Kasumi-1 (cell line): ENCODE data around the gene MOXD1.
A peak's percentile ranks its signal among the peaks of the same experiment; 100 is the strongest.

Experiments used
- DNase-seq, 2 experiments: peaks; one replicate each; lab custom pipeline; 2025; lab: John Stamatoyannopoulos, UW

MOXD1 gene

DNA sequence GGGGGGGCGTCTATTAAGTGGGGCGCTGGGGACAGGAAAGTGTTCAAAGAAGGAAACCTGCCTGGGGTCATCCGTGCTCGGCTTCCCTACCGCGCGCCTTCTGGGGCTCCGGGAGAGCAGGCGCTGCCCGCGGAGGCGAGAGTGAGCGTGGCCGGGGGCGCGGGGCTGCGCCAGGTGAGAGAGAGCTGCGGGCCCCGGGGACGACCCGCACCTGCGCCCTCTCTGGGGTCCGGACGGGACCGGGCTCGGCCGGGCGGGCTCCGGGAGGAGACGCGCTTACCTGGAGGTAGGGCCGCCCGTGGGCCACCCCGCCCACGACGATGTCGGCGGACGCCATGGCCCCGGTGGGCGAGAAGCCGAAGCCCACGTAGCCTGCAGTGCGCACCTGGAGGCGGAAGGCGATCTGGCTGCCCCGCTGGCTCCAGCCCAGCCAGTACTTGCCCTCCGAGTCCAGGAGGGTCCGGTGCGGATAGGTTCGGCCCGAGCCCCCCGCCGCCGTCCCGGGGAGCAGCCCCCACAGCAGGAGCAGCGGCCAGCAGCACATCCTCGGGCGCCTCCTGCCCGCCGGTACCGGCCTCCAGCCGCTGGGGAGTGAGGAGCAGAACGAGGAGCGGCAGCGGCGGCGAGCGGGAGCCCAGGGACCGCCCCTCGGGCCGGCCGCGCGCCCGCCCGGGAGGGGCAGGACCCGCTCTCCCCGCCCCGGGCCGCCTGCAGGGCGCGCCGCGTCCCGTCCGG lies at the start of gene MOXD1:
MOXD1 (minus strand) TSS at position 593 of the 735 bp plus-strand sequence; CDS start at position 544, 49 bp downstream.
- peak; percentile 21 to 39 for DNase-seq

DNA sequence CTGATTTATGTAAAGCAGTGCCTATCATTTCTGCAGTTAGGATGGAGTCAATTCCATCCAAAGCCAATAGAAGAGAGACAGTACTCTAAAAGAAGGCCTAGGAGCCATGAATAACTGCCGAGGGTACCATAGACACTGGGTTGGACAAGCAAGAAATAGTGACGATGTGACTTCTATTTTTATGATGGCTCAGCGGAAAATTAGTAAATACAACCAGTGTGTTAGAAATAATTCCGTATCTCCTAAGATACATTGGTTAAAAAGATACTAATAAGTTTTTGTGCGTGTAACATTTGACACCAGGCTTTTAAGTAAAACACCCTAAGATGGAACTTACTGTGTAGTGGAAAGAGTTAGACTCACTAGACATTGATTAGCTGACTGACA lies 45.6 kb upstream of the MOXD1 start:
- DNase-seq = no peak

DNA sequence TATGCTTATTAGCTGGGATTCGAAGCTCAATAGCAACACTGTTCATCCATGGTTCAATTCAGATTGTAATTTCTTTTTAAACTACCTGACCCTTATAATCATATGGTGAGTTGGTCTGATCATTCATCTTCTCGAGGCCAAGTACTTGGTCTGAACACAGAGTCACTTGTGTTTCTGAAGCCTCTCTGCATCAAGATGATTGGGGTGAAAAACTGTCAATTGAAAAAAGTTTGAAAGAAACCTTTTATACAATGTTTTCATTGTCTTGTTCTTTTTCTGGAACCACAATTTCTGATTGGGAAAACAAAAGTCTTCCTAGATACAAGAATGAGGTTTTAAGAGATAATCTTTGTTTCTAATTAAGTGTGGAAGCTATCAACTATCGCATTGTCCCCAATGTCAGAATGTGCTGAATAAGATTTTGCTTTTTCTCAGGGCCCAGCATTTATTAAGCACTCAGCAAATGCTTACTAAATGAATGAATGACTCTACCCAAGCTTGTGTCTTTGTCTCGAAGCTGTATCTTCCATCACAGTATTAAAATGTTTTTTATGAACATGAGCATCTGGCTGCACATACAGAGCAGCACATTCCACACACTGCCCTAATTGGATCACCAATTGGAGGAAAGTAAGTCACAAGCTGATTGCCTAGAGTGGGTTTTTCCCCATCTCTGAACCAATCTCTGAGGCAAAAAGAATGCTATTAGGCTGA lies 45.0 kb upstream of the MOXD1 start:
- no peak for DNase-seq

DNA sequence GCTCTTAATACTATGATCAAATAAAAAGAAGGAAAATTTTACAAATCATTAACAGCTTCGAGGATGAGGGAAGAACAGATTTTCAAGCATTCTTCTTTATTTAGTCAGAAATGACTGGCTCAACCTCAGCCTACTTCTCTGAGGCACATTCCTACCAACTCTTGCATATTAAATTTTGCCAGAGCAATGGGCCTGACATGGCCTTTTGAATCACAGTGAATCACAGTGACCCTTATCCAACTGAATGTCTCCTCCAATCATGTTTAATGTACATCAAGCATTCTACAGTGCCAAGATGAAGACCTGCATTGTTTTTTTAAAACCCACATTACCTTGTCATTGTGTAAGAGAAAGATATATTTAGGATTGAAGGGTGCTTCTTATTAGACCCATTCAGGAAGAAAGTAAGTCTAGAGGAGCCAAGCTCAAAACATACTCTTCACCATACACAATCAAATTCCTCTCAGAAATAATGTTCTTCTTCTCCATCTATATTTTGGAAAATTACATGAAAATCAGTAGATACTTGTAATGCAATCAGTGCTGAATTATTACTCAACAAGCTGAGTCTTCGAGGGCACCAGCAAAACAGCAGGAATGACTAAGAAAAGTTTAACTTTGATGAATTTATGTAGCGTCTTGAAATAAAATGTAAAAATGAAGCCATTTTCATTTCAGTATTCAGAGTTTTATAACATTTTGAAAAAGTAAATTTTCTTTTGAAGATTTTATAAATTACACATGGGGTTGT lies 44.1 kb upstream of the MOXD1 start:
- DNase-seq = no peak

DNA sequence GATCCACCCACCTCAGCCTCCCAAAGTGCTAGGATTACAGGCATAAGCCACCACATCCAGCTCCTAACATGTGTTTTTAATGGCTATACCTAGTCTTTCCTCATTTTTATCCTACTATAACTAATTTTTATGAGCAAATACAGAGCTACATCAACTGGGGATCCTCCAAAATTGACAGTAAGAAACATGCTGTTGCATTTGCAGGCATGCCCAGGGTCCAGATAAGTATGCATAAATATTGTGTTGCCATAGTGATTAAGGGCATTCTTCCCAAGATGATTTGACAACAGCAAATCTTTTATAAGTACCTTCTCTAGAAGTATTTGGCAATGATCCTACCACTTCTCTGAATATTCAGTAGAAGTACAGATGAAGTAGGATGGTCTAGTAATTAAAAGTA lies 41.9 kb upstream of the MOXD1 start:
- DNase-seq = no peak

DNA sequence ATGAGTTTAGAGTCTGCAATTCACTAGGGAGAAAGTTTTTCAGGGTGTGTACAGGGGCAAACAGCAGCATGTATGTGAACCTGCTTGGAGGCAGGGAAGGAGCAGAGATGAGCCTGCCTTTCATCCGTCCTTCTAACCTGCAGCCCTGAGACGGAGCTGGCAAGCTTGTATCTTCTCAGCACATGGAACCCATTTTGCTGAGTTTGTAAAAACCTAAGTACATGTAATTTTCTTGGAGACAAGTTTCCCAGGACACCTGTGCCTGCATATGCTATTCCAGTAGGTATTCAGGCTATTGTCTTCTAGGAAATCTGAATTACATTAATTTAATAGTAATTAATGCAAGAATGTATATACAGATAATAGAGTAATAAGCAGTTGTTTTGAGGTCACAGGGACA lies 28.8 kb upstream of the MOXD1 start:
- DNase-seq = no peak

DNA sequence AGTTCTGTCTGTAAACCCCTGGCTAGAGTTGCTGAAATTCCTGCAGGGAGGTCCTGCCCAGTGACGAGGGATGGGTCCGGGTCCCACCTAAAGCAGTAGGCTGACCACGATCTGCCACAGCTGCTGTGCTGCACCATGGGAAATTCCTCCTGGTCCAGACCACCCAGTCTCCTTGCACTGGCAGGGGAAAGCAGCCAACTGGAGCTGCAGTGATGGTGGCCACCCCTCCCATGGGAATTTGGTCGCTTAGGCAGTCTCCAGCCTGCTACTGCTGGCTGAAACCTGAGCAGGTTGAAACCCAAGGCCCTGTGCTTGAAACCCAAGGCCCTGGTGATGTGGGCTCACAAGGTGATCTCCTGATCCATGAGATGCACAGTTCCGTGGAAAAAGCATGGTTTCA lies 23.9 kb upstream of the MOXD1 start:
- no peak for DNase-seq

DNA sequence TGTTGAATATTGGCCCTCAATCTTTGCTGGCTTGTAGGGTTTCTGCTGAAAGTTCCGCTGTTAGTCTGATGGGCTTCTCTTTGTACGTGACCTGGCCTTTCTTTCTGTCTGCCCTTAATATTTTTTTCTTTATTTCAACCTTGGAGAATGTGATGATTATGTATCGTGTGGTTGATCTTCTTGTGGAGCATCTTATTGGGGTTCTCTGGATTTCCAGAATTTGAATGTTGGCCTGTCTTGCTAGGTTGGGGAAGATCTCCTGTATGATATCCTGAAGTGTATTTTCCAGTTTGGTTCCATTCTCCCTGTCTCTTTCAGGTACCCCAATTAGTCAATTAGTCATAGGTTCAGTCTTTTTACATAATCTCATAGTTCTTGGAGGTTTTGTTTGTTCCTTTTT lies 22.6 kb upstream of the MOXD1 start:
- DNase-seq = no peak

DNA sequence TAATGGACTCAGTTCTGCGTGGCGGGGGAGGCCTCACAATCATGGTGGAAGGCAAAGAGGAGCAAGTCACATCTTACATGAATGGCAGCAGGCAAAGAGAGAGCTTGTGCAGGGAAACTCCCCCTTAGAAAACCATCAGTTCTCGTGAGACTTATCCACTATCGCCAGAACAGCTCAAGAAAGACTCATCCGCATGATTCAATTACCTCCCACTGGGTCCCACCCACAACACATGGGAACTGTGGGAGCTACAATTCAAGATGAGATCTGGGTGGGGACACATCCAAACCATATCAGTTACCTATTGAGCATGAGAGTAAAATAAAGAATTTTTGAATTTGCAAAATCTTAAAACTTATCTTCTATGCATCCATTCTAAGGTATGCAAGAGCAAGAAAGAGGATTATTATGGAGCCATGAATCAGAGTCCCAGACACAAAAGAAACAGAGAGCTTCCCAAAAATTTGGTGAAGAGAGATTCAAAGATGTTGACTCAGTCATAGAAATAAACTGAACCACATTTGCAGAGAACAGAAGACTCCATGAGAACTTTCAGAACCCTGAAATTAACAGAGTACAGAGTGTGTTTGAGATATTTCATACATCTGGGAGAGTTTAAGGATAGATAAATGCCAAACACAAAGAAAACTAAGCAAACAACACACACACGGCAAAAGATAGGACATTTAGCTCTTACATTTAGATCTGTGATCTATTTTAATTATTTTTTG lies 17.1 kb upstream of the MOXD1 start:
- DNase-seq = no peak

DNA sequence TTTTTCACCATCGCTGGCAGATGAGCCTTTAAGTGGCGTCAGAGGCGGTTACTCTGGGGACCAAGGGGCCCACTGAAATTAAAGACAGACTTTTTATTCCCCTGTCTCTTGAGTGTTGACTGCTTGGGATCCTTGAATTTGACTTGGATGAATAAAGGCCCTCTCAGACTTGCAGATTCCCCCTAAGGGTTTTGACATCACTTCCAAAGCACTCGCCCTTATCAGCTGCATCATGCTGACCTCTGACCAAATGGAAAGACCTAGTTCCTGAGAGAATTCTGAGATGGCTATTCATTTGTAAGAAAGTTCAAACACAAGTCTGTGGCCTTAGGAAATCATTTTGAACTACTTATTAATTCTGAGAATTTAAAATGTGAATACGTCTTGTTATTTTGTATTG lies 13.5 kb upstream of the MOXD1 start:
- no peak for DNase-seq

DNA sequence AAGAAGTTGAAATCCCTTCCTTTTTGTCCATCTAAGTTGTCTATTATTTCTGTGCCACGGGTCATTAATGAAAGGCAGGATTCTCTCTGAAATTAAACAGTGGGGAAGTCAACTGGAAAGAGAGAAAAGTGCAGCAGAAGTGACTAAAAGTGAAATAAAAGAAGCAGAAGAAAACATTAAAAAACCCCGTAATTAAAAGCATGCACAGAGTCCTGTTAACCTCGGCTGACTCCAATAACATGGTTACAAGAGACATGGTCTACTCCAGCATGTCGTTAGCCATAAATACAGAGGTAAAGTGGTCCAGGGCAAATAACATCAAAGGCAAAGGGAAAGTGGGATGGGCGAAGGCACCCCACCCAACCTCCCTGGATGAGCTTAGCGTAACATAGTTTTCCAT lies 13.0 kb upstream of the MOXD1 start:
- no peak for DNase-seq

DNA sequence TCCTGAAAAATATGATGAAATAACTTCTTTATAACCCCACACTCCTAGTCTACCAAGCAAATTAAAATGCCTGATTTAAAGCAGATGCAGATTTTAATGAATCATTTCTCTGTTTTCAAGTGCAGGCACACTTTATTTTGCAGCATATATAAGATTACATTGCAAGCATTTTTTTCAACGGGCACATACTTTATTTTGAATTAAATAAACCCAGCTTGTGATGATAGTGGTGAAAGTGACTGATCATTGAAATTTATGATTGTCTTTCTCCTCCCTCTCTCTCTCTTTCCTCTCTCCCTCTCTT lies 12.2 kb upstream of the MOXD1 start:
- DNase-seq = no peak

DNA sequence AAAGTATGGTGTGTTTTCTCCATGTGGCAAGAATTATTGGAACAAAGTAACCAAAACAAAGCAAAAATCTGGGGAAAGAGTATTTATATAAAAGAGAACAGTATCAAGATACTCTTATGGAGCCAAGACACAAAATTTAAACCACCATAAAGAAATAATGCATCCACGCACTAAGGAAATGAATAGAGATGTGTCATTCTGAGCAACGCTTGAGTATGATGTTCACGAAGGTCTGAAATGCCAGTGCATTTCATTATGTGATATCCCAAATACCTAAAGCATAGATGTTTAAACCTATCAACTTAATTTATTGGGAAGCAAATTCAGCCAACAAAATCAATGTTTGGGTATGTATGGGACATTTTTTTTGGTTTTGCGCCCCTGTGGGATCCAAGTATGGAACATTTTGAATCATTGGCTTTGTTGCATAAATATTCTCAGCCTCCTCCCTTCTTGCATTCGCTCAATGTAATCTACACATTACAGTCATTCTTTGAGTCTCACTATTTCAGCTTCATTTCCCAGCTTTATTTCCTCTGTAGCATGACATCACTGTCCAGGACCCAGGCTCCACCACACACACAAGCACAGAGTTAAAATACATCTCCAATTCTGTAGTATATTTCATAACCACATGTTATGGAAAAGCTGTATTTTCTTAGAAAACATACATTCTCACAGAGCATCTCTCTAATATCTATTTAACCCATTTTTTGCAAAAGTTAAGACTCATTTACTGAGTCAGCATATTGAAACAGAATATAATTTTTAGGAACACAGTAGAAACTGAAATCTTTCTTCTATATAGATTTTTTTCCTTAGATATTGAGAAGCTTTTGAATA lies 11.6 kb upstream of the MOXD1 start:
- no peak for DNase-seq

DNA sequence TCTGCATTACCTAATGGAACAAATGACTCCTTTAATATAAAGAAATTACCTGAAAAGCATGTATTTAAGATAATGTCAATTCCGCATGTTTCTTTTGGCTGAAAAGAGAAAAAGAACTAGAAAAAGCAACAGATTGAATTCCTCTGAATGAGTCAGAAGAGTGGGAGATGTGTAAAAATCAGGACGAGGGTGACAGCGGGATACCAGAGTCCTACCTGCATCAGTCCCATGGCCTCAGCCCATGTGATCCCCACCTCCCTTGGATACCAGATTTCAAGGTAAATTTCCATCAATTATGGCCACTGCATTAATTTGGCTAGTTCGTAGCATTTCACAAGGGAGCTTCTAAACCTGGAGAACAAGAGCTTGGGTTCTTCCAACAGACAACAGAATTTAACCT lies 10.0 kb upstream of the MOXD1 start:
- DNase-seq = no peak

DNA sequence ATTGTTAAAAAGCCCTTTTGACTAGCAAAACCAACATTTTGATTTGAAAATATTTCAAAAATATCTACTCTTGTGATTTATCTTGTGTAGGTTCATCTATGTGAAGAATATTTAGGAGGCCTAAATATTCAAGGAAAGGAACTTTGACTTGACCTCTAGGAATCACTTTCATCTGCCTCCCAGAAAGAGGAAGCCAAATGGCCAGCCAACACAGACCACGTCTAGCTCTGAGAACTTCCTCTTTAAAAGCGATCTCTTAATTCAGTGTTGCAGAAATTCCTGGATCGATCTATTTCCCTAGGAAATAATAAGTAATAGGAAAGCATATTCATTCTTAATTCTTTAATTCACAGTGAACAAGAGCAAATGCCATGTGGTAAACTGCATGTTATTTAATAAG lies 9.6 kb upstream of the MOXD1 start:
- DNase-seq = peak; percentile 53 to 68

DNA sequence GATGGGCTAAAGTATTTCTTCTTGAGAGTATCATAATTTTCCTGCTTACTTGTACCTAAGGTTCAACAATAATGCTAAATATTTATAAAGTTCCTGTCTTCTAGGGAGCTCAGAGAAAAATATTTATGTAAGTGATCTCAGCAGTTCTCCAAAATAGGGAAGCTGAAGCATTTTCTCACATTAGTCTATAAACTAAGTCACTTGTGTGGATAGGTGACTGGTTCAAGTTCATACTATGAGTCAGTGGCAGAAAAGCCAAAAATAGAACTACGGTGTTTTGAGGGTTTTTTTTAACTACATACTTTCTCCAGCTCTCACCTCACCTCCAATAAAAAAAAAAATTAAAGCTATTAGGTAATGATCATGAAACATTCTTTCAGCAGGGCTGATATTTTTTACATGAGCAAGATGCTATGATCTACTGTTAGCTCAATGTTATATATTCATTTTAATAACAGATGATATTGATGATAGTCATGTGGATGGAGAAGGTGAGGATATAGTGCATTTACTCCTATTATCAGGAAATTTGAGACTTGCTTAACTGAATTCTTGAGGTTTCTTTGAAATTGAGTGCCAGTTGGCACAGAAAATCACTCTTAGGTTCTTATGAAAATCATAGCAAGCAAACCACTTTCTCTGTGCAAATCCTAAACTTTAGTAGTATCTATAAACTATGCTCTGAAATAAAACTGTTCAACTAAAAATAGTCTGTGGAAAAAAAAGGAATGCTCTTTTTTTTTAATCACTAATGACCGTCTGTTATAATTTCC lies 4.1 kb upstream of the MOXD1 start:
- peak; percentile 7 to 24 for DNase-seq

DNA sequence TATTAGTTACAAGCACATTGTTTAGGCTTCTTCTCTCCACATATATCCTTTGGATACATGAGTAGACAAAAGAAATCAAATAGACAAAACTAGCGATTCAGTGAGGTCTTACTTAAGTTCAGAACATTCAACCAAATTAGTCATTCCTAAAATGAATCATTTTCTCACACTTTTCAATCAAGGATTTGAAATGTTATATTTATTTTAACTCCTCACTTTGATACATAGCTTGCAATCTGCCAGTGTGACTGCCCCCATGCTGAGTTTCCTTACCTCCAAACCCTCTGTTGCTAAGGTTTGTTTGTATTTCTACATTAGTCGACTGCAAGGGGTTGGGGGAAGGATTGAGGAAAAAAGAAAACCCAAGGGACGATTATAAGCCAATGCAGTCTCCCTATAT lies 3.5 kb upstream of the MOXD1 start:
- peak in 1 of 2 experiments; percentile 1 for DNase-seq

DNA sequence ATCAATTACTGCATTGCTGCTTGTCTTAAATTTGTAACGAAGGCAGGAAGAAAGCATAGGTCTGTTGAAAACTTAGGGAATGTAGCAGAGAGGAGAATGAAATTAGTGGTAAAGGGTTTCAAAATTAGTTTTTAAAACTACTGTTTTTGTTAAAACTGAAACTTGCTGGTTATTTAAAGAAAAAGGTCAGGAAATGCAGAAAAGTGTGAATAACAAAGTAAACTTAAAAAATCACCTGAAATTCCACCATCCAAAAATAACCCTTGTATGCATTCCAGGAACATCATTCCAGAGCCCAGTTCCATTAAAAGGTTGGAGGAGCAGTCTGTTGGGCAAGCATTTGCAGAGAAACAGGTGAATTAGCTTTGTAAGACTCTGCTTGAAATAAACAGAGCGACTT lies 3.1 kb upstream of the MOXD1 start:
- no peak for DNase-seq

DNA sequence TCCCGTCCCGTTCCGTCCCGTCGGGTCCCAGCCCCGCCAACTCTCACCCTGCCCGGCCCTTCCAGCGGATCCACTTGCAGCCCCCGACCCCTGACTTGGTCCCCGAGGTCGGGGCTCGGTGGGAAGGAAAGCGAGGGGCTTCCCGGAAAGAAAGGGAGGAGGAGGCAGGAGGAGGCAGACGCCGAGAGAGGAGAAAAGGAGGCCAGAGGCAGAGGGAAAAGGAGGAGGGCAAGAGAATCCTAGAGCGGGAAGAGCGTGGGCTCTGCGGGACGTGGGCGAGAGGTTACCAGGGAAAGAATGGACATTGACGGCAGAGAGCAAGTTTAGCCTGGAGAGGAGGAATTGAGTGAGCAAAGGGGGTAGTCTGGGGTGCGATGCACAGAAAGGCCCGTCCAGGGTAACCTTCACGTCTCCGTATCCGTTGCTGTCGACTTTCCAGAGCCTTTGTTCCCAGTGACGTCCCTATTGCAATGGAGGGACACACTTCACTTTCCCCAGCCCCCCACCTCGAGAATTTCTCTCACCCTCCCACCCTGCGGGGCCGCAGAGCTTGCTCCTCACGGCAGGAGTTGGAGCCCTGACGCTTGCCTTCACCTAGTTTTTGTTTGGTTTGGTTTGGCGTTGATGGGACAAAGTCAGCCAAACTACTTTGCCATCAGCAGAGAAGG lies 477 bp upstream of the MOXD1 start:
- no peak for DNase-seq

DNA sequence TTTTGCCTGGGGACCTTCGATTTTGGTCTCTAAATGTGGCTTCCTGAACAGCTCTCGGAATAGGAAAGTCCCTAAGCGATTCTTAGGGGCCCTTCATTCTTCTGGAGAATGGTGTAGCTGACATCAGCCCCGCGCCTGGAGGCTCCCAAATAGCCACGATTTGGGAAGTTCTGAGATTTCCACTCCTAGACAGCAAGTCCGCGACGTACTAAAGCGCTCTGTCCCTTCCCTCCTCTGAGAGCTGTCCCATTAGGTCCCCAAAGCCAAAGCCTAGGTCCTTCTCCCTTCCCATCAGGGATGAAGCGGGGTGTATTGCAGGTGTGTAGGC lies 756 bp downstream of the MOXD1 start:
- DNase-seq = no peak
